HG03439 (cell line): Measurements from ENCODE around the gene TNKS2.
"Not testable (repeated sequence)": the region's sequence is repeated elsewhere in the genome, so short reads cannot be mapped to it uniquely, and the experiment has no call there.

Experiments
- ATAC-seq: cut with Tn5 transposase; IDR thresholded peaks from one replicate; pipeline ENCODE4 v1.9.1; 2021; ENCODE audit warnings: mild to moderate bottlenecking, moderate library complexity; ENCODE audit not compliant: unreplicated experiment

TNKS2 gene

GRCh38 chr10:91796331-91797047 lies 1.7 kb upstream of the TNKS2 start:
- peak; percentile 30 for ATAC-seq

GRCh38 chr10:91797048-91797690 lies 1.1 kb upstream of the TNKS2 start:
- ATAC-seq, result no peak

GRCh38 chr10:91798649-91799611 lies 704 bp downstream of the TNKS2 start:
- peak; percentile 40 for ATAC-seq

- no peak for ATAC-seq
Observed at GRCh38 chr10:91799612-91799975, 1.4 kb downstream of the TNKS2 start.

GRCh38 chr10:91800182-91800581 lies 2.0 kb downstream of the TNKS2 start:
- no peak for ATAC-seq

- no peak for ATAC-seq
Observed at GRCh38 chr10:91800756-91801155, 2.5 kb downstream of the TNKS2 start.

- no peak for ATAC-seq
Observed at GRCh38 chr10:91803386-91804125, 5.3 kb downstream of the TNKS2 start.

GRCh38 chr10:91804126-91804510 lies 5.9 kb downstream of the TNKS2 start:
- ATAC-seq, result no peak

- no peak for ATAC-seq
Observed at GRCh38 chr10:91805110-91805838, 7.0 kb downstream of the TNKS2 start.

GRCh38 chr10:91807264-91807663 lies 9.0 kb downstream of the TNKS2 start:
- ATAC-seq, result not testable (repeated sequence)

GRCh38 chr10:91813251-91813650 lies 15.0 kb downstream of the TNKS2 start:
- ATAC-seq, result no peak

GRCh38 chr10:91816981-91817380 lies 18.8 kb downstream of the TNKS2 start:
- no peak for ATAC-seq

- ATAC-seq, result no peak
Observed at GRCh38 chr10:91820144-91820543, 21.9 kb downstream of the TNKS2 start.

- no peak for ATAC-seq
Observed at GRCh38 chr10:91824076-91824475, 25.9 kb downstream of the TNKS2 start.

- no peak for ATAC-seq
Observed at GRCh38 chr10:91829268-91829667, 31.0 kb downstream of the TNKS2 start.

GRCh38 chr10:91838199-91838598 lies 40.0 kb downstream of the TNKS2 start:
- no peak for ATAC-seq

- no peak for ATAC-seq
Observed at GRCh38 chr10:91843083-91843482, 44.9 kb downstream of the TNKS2 start.

- no peak for ATAC-seq
Observed at GRCh38 chr10:91856637-91857036, 58.4 kb downstream of the TNKS2 start.

- ATAC-seq, result no peak
Observed at GRCh38 chr10:91860885-91861284, 62.7 kb downstream of the TNKS2 start.

- ATAC-seq, result no peak
Observed at GRCh38 chr10:91864099-91864498, 65.9 kb downstream of the TNKS2 start.
